MCF 10A (cell line): ENCODE results near the gene N4BP2L2. TPM values are rescaled to one million over a fixed set of nuclear protein-coding genes. Genes with fewer than 3 reads are reported as not detected.

Experiments
- BruUV-seq: library from RNA; stranded (reverse); fragments of 400-500 nt; replicated peaks from 2 replicates; lab custom pipeline; 2021; lab: Mats Ljungman, UMichigan
- CTCF ChIA-PET: fragments of 300-600 bp; sonication (Branson Sonifier 250); formaldehyde crosslinking; extraction: SDS; loops from one replicate; lab custom pipeline; 2021; ENCODE audit warnings: antibody characterized with exemption, inconsistent platforms; lab: Yijun Ruan, JAX
- POLR2A ChIA-PET: fragments of 300-600, 350-650 bp; sonication (Branson Sonifier 250); formaldehyde crosslinking; extraction: SDS; loops from one replicate; lab custom pipeline; 2020; ENCODE audit warnings: antibody characterized with exemption, inconsistent platforms; lab: Yijun Ruan, JAX
- DNase-seq: peaks from one replicate; pipeline ENCODE4 v3.0.0-alpha.2; 2018; ENCODE audit not compliant: unreplicated experiment
- H3K27ac Mint-ChIP-seq: one replicate; pipeline ENCODE4 v1.8.0; 2022; ENCODE audit warnings: mild to moderate bottlenecking, low read depth, mixed read lengths; ENCODE audit not compliant: unreplicated experiment
- H3K27me3 Mint-ChIP-seq: one replicate; pipeline ENCODE4 v1.8.0; 2022; ENCODE audit warnings: mixed read lengths; ENCODE audit not compliant: insufficient read depth, unreplicated experiment
- H3K36me3 Mint-ChIP-seq: one replicate; pipeline ENCODE4 v1.8.0; 2022; ENCODE audit warnings: mild to moderate bottlenecking, moderate library complexity, mixed read lengths; ENCODE audit not compliant: insufficient read depth, unreplicated experiment
- H3K4me1 Mint-ChIP-seq: one replicate; pipeline ENCODE4 v1.8.0; 2022; ENCODE audit warnings: mixed read lengths; ENCODE audit not compliant: insufficient read depth, unreplicated experiment
- H3K4me3 Mint-ChIP-seq: one replicate; pipeline ENCODE4 v1.8.0; 2022; ENCODE audit warnings: mild to moderate bottlenecking, moderate library complexity, mixed read lengths; ENCODE audit not compliant: unreplicated experiment
- H3K9me3 Mint-ChIP-seq: one replicate; pipeline ENCODE4 v1.8.0; 2022; ENCODE audit warnings: mixed read lengths; ENCODE audit not compliant: unreplicated experiment
- CTCF ChIP-seq: fragments of 200-600 bp; IDR thresholded peaks from one replicate; pipeline ENCODE4 v1.8.0; 2022; ENCODE audit warnings: antibody characterized with exemption, mild to moderate bottlenecking; ENCODE audit not compliant: unreplicated experiment
- intact Hi-C: fragments of 100-400 bp; cut with micrococcal nuclease; formaldehyde crosslinking; loops from 2 replicates; pipeline ENCODE4 v1.14.1; 2022
- total RNA-seq: library from RNA; stranded (reverse); gene quantifications from 2 replicates; pipeline ENCODE4 v1.2.3, GENCODE V29; 2022

N4BP2L2 gene
- total RNA-seq, 1 experiment from 2014 or later = 113 TPM

GRCh38 chr13:32468502-32469142 lies 70.0 kb downstream of the N4BP2L2 start:
- intact Hi-C loops = no loop called here
- POLR2A ChIA-PET = interaction anchor here (0.7 kb wide), 1 partner anchor 15 kb away, joined by 3 read pairs; no protein-coding TSS in a partner anchor
- no peaks in the 10 kb centered on the region for H3K27me3 Mint-ChIP-seq
- BruUV-seq = no TSS peak
- H3K4me1 Mint-ChIP-seq = no peaks in the 10 kb centered on the region
- CTCF ChIA-PET = interaction anchor here (0.6 to 0.7 kb wide), 4 partner anchors 55 to 1235 kb away, joined by 3 to 4 read pairs (median 3); no protein-coding TSS in a partner anchor
- no peak overlapping the region for H3K4me3 Mint-ChIP-seq
- no peak for TF ChIP-seq CTCF
- no peaks in the 10 kb centered on the region for H3K9me3 Mint-ChIP-seq
- H3K27ac Mint-ChIP-seq = no peak overlapping the region
- peaks cover 8% of the 10 kb centered on the region for H3K36me3 Mint-ChIP-seq
- no peak for DNase-seq

- no peak overlapping the region for H3K4me3 Mint-ChIP-seq
- CTCF ChIA-PET = no interaction called here
- no peak overlapping the region for H3K27ac Mint-ChIP-seq
- BruUV-seq = no TSS peak
- TF ChIP-seq CTCF = no peak
- DNase-seq = no peak
- H3K9me3 Mint-ChIP-seq = peaks cover 7% of the 10 kb centered on the region
- intact Hi-C loops = no loop called here
- H3K36me3 Mint-ChIP-seq = peaks cover 26% of the 10 kb centered on the region
- POLR2A ChIA-PET = no interaction called here
- no peaks in the 10 kb centered on the region for H3K27me3 Mint-ChIP-seq
- peaks cover 4% of the 10 kb centered on the region for H3K4me1 Mint-ChIP-seq
These were observed 82.0 kb downstream of the N4BP2L2 start for GRCh38 chr13:32456591-32456990.

- H3K4me1 Mint-ChIP-seq = peaks cover 4% of the 10 kb centered on the region
- no peak overlapping the region for H3K4me3 Mint-ChIP-seq
- DNase-seq = no peak
- no peak for TF ChIP-seq CTCF
- CTCF ChIA-PET = no interaction called here
- peaks cover 7% of the 10 kb centered on the region for H3K9me3 Mint-ChIP-seq
- intact Hi-C loops = no loop called here
- H3K36me3 Mint-ChIP-seq = peaks cover 26% of the 10 kb centered on the region
- no peaks in the 10 kb centered on the region for H3K27me3 Mint-ChIP-seq
- H3K27ac Mint-ChIP-seq = no peak overlapping the region
- POLR2A ChIA-PET = no interaction called here
- BruUV-seq = no TSS peak
These were observed 83.0 kb downstream of the N4BP2L2 start for GRCh38 chr13:32455594-32455903.

- intact Hi-C loops = no loop called here
- ChIA-PET CTCF (no interaction called here), POLR2A (no interaction called here)
- Mint-ChIP-seq H3K9me3 (peaks cover 7% of the 10 kb centered on the region), H3K36me3 (peaks cover 26% of the 10 kb centered on the region), H3K4me3 (no peak overlapping the region), H3K27me3 (no peaks in the 10 kb centered on the region), H3K4me1 (peaks cover 4% of the 10 kb centered on the region), H3K27ac (no peak overlapping the region)
- DNase-seq = no peak
- BruUV-seq = no TSS peak
- no peak for TF ChIP-seq CTCF
These were observed 83.6 kb downstream of the N4BP2L2 start for GRCh38 chr13:32454886-32455593.
